ENCODE results near the gene SHMT2.

- TF ChIP-seq PATZ1 (CRISPR knock-in tag; IDR thresholded peaks at IDR 0.05; ENCODE audit: borderline replicate concordance) (no peak), CREB5 (CRISPR knock-in tag; IDR thresholded peaks at IDR 0.05; ENCODE audit: low read depth) (no peak), GLIS3 (CRISPR knock-in tag; IDR thresholded peaks at IDR 0.05) (0 out of 2 replicates have a peak, but pooled peaks have one; percentile 50), TOX (CRISPR knock-in tag; IDR thresholded peaks at IDR 0.05; ENCODE audit: borderline replicate concordance) (no peak), PPARA (CRISPR knock-in tag; IDR thresholded peaks at IDR 0.05; ENCODE audit: borderline replicate concordance) (no peak), CSDC2 (CRISPR knock-in tag; IDR thresholded peaks at IDR 0.05) (no peak), RARB (CRISPR knock-in tag; IDR thresholded peaks at IDR 0.05) (no peak), ZFP3 (CRISPR knock-in tag; IDR thresholded peaks at IDR 0.05) (no peak), OSR1 (CRISPR knock-in tag; IDR thresholded peaks at IDR 0.05) (no peak), ZNF565 (CRISPR knock-in tag; conservative IDR thresholded peaks at IDR 0.05; ENCODE audit: low read depth) (no peak), ISL1 (CRISPR knock-in tag; IDR thresholded peaks at IDR 0.05) (no peak), CSRNP3 (CRISPR knock-in tag; IDR thresholded peaks at IDR 0.05) (no peak), ARNTL (CRISPR knock-in tag; IDR thresholded peaks at IDR 0.05; ENCODE audit: borderline replicate concordance, low read depth) (no peak)
These were observed 46.5 kb upstream of the SHMT2 start for GRCh38 chr12:57182918-57183575.
